Endometrium (tissue), 2 donors: ENCODE results near the gene KRTAP9-6.
"Not testable (repeated sequence)": the region's sequence is repeated elsewhere in the genome, so short reads cannot be mapped to it uniquely, and the experiment has no call there.

ENCODE experiments used
- FAIRE-seq: peaks from 2 replicates; lab custom pipeline; 2012; peaks lifted over from hg19 to GRCh38; lab: Jason Lieb, UNC
- donor health status: control.
- donor health status: control.

The KRTAP9-6 gene

DNA sequence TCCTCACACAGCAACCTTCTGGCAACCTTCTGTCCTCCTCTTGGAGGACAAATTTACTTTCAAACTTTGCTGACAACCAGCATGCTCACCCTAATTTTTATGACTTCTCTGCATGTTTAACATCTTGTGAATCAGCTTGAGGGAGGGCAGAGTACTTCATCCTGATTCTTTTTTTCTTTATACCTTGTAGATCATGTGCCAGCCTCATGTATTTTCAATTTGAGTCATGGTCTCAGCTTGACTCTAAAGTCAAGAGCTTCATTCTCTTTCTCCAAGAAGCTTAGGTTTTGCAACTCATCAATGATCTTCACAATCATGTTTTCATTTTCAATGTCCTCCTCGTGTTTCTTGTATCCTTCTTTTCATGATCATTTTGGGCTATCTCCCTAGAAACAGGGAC, 6.7 kb downstream of the KRTAP9-6 start:
- no peak for FAIRE-seq

DNA sequence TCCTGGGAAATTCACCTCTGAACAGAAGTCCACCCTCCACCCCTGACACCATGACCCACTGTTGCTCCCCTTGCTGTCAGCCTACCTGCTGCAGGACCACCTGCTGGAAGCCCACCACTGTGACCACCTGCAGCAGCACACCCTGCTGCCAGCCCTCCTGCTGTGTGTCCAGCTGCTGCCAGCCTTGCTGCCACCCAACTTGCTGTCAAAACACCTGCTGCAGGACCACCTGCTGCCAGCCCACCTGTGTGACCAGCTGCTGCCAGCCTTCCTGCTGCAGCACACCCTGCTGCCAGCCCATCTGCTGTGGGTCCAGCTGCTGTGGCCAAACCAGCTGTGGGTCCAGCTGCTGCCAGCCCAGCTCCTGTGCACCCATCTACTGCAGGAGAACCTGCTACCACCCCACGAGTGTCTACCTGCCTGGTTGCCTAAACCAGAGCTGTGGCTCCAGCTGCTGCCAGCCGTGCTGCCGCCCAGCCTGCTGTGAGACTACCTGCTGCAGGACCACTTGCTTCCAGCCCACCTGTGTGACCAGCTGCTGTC, 10.5 kb downstream of the KRTAP9-6 start, which contains the start of gene KRTAP9-7:
Gene KRTAP9-7, plus strand, starts transcription at position 51 of the 543 bp plus-strand sequence. Its CDS starts 0 bp downstream, at position 51.
- not testable (repeated sequence) for FAIRE-seq

DNA sequence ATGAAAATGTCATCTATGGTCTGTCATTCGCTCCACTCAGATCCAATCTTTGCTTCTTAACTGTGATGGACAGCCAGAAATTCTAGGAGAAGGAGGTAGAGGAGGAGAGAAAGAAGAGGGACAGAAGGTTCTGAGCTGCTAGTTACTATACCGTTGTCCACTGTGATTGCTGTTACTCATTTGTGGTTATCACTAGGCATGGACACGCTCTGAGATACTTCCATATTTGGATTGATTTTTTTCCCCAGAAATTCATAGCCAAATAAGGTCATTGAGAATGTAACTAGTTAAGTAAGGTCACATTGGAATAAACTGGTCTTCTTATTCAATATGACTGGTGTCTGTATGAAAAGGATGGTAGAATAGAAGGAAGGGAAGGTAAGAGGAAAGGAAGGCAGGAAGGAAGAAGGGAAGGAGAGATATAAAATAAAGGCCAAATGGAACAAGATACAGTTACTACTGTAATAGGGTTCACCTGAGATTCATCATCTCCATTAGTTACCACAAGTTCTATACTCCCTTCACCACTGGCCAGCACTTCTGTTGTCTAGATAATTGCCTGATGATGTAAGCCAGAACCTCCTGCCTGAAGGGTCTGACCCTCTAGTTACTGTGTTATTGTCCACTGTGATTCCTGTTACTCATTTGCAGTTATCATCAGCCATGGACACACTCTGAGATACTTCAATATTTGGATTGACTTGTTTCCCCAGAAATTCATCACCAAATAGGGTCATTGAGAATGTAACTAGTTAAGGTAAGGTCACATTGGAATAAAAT, 13.2 kb downstream of the KRTAP9-6 start:
- no peak for FAIRE-seq

GRCh38 chr17:41284043-41284442, 18.9 kb downstream of the KRTAP9-6 start:
- FAIRE-seq, result no peak

DNA sequence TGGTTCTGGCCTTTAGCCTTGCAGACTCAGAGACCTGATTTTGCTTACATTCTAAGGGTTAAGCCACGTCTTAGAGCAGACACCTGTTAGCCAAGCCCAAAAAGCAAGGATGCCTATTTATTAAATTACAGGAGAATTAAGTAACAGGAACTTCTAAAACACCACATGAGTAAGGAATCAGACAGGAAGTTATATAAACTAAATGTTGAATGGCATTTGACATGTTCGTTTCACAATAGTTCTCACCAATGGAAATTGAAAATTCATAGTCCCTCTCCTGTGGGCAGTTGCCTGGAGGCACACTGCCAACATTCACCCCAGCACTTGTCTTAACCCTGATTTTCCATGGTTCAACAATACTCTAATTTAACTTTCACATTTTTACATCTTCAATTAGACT, 19.4 kb downstream of the KRTAP9-6 start:
- FAIRE-seq, result no peak

DNA sequence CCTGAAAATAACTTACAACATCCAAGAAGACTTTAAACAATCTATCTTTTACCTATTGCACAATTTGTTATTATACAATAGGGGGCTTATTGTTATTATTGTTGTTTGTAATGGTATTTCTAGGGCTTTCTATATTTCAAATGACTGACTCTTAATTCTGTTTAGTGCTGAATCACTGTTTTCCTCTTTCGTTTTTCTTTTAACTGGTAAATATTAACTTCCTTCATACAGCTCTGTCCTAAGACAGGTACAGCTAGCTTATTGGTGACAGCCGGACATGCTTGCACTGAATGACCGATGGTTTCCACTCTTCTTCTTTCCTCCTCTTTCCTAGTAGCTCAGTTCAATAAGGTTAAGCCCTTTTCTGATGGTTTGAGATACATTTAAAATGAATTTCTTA, 21.9 kb downstream of the KRTAP9-6 start:
- FAIRE-seq, result no peak

- FAIRE-seq, result no peak
Measured at GRCh38 chr17:41294016-41294415, 28.8 kb downstream of the KRTAP9-6 start.

DNA sequence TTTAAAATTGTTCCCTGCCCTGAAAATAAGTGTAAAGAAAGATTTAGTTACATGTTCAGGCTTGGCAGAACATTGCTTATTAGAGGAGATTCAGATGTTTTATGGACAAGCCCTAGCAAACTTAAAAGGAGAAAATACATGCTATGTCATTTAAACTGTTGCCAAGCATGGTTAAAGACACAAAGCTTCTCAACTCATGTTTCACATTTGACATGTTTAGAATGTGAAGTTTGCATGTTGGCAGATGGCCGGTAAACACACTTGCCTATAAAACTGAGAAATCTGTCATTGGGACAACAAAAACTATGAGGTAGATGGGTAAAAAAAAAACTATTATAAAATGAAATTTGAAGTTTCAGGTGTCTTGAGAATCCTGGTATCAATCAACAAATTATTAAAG, 31.7 kb downstream of the KRTAP9-6 start:
- FAIRE-seq, result no peak

- FAIRE-seq, result no peak
Measured at GRCh38 chr17:41298458-41299135, 33.4 kb downstream of the KRTAP9-6 start.

GRCh38 chr17:41301204-41301790, 36.1 kb downstream of the KRTAP9-6 start:
- no peak for FAIRE-seq

GRCh38 chr17:41301916-41302901, 37.0 kb downstream of the KRTAP9-6 start, which contains the start of gene KRTAP29-1:
Gene KRTAP29-1, minus strand, starts transcription at chr17:41302851. Its CDS starts 0 bp downstream, at chr17:41302851.
- FAIRE-seq, result no peak

- no peak for FAIRE-seq
Measured at GRCh38 chr17:41302981-41303380, 37.8 kb downstream of the KRTAP9-6 start.

- no peak for FAIRE-seq
Measured at GRCh38 chr17:41304091-41304490, 38.9 kb downstream of the KRTAP9-6 start.

DNA sequence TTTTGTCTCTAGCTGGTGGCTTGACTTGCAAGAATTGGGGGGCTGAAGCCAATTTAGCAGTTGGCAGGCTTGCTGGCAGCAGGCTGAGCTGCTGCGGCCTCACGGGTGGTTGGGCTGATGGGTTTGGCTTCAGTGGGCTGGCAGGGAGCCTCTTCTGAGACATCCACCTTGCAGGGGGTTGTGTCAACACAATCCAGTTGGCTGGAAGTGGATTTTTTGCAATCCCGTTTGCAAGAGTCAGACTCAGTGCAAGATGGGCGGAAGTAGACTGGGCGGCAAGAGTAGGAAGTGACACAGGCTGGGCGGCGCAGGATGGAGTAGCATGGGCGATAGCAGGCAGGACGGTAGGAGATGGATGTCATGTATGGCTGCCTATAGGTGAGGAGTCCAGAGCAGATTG, 42.5 kb downstream of the KRTAP9-6 start:
- FAIRE-seq, result no peak

GRCh38 chr17:41308251-41308917, 43.2 kb downstream of the KRTAP9-6 start:
- no peak for FAIRE-seq

DNA sequence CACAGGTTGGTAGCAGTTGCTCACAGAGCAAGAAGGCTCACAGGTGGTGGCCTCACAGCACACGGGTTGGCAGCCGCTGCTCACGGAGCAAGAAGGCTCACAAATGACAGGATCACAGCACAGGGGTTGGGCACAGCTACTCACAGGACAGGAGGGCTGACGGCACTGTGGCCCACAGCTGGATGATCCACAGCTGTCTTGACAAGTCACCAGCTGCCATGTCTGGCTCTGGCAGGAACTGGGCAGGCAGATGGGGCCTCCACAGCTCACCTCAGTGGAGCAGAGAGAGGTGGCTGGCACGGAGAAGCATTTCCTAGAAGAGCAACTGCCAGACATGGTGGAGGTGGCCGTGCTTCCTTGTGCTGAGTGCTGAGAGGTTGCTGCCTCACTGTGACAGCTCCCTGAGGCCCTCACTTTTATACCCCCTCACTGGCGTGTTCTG, 43.8 kb downstream of the KRTAP9-6 start, which contains the start of gene KRTAP16-1:
Gene KRTAP16-1, minus strand, starts transcription at position 392 of the 442 bp plus-strand sequence. Its CDS starts 56 bp downstream, at position 336.
- no peak for FAIRE-seq

DNA sequence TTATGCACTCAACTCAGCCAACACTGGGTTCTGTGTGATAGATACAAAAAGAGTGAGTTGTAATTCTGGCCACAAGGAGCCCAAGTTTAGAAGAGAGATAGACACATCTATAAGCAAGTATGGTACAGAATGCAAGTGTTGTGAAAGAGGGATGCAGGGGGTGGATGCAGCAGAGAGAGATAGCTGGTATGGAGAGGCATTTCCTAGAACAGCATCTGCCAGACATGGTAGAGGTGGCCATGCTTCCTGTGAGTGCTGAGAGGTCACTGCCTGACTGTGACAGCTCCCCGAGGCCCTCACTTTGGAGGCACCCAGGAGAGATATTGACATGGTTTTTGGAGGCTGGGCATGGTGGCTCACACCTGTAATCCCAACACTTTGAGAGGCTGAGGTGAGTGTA, 45.9 kb downstream of the KRTAP9-6 start:
- no peak for FAIRE-seq

DNA sequence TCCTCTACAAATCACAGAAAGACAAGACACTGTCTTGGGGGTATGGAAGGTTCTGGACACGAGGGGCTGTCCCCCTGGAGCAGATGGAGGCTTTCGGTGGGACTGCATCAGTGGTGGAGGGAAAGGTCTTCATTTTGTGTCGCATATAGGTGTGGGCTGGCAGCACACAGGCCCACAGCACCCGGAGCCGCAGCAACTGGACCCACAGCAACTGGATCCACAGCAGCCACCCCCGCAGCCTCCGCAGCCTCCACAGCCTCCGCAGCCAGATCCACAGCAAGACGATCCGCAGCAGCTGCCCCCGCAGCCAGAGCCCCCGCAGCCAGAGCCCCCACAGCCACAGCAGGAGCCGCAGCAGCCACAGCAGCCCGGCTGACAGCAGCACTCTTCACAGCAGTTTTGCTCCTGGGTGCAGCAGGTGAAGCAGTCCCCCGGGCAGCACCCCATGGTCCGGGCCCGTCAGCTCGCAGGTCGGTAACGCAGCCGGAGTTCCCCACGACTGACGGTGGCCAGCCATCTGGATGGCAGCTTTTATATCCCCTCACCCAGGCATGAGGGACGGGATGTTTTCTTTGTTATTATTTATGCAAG, 50.1 kb downstream of the KRTAP9-6 start, which contains the start of gene KRTAP17-1:
Gene KRTAP17-1, minus strand, starts transcription at position 507 of the 591 bp plus-strand sequence. Its CDS starts 60 bp downstream, at position 447.
- no peak for FAIRE-seq
